ENCODE data around the gene MRPS25. TPM values are rescaled to one million over a fixed set of nuclear protein-coding genes. Genes with fewer than 3 reads are reported as not detected.
A peak's percentile ranks its signal among the peaks of the same experiment; 100 is the strongest.

MRPS25 gene
- total and polyA plus RNA-seq, 2 experiments from 2014 or later, result 42.1 to 96.9 TPM

DNA sequence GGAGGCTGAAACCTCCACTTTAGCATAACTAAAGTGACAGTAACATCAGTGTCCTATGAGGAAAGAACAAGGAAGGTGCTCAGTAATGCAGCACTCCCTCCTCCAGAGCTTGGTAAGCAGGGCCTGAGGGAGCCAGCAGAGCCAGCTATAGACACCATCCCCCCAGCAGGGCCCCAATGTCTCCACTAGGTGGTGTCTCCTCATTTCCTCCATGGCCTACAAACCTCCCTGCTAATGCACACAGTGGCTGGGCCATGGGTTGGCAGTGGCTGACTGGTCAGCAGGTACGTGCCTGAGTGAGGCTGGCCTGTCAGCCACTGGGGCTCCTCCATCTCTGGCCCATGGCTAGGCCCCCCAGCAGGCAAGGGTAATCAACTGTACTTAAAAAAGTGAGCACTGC, 13.6 kb downstream of the MRPS25 start:
- TF ChIP-seq, protein P1, sequence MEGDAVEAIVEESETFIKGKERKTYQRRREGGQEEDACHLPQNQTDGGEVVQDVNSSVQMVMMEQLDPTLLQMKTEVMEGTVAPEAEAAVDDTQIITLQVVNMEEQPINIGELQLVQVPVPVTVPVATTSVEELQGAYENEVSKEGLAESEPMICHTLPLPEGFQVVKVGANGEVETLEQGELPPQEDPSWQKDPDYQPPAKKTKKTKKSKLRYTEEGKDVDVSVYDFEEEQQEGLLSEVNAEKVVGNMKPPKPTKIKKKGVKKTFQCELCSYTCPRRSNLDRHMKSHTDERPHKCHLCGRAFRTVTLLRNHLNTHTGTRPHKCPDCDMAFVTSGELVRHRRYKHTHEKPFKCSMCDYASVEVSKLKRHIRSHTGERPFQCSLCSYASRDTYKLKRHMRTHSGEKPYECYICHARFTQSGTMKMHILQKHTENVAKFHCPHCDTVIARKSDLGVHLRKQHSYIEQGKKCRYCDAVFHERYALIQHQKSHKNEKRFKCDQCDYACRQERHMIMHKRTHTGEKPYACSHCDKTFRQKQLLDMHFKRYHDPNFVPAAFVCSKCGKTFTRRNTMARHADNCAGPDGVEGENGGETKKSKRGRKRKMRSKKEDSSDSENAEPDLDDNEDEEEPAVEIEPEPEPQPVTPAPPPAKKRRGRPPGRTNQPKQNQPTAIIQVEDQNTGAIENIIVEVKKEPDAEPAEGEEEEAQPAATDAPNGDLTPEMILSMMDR (IDR thresholded peaks at IDR 0.05; ENCODE audit: low read depth, low read length), result peak; percentile 75
- H3K4me3 ChIP-seq, result no peak overlapping the region
- peak; percentile 60 to 62 for DNase-seq (ENCODE audit: low read depth in 1 of 2, low spot score in 1 of 2)
- no peak overlapping the region for H3K27ac ChIP-seq
- H3K9me3 ChIP-seq (ENCODE audit: low read depth), result no peaks in the 10 kb centered on the region
- H3K27me3 ChIP-seq, result no peaks in the 10 kb centered on the region
- peaks cover 35% of the 10 kb centered on the region for H3K36me3 ChIP-seq
- peaks cover 5% of the 10 kb centered on the region for H3K4me1 ChIP-seq (ENCODE audit: low read depth)

DNA sequence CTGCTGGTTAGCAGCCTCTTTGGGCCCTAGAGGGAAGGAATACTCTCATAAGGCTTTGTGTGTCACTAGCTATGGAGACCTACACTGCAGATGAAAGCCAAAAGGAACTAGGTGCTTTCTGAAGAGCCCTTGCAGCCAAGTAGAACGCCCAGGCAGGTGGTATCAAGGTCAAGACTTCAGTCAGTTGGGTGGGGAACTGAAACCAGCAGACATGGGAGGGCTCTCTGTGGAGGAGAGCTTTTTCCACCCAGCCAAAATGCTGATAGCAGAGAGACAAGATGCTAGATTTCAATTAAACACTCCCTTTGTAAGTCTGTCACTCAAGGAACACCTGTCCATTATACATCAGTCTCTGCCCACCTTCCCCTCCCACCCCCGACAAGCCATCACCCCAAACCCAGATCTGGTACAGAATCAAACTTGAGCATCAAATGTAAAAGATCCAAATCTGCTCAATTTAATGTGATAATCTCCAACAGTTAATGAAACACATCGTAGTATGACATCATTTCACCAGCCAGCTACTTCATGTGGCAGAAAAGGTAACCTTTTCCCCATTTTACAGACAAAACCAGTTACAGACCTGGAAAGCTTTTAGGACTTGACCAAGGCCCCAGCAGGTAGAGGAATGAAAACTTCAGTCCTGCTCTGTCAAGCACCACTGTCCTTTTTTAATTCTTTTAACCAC, 14.6 kb downstream of the MRPS25 start:
- peaks cover 41% of the 10 kb centered on the region for H3K36me3 ChIP-seq
- H3K27ac ChIP-seq, result no peak overlapping the region
- peaks cover 5% of the 10 kb centered on the region for H3K4me1 ChIP-seq (ENCODE audit: low read depth)

DNA sequence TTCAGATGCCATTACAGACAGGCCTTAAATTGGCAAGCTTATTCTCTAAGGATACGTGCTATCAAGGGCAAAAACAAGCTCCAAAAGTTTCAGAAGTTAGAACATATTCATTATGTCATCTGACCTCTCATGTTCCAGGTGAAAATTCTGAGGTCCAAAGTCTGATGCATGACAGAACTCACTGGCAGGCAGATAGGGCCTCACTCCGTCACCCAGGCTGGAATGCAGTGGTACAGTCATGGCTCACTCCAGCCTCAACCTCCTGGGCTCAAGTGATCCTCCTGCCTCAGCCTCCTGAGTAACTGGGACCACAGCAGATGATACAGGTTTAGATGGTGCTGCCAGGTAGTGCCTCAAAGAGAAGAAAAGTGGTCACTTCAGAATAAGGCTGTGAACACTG, 15.5 kb downstream of the MRPS25 start:
- Histone ChIP-seq H3K27ac (no peak overlapping the region), H3K36me3 (peaks cover 45% of the 10 kb centered on the region), H3K9me3 (ENCODE audit: low read depth) (no peaks in the 10 kb centered on the region), H3K27me3 (no peaks in the 10 kb centered on the region), H3K4me3 (no peak overlapping the region), H3K4me1 (ENCODE audit: low read depth) (peaks cover 5% of the 10 kb centered on the region)
- TF ChIP-seq, protein P1 (IDR thresholded peaks at IDR 0.05; ENCODE audit: low read depth, low read length), result no peak
- no peak for DNase-seq (ENCODE audit: low read depth in 1 of 2, low spot score in 1 of 2)

More for the DNA sequence above, 14.6 kb downstream of the MRPS25 start:
- H3K9me3 ChIP-seq (ENCODE audit: low read depth), result no peaks in the 10 kb centered on the region
- no peak overlapping the region for H3K4me3 ChIP-seq
- TF ChIP-seq, protein P1 (IDR thresholded peaks at IDR 0.05; ENCODE audit: low read depth, low read length), result no peak
- no peaks in the 10 kb centered on the region for H3K27me3 ChIP-seq
- no peak for DNase-seq (ENCODE audit: low read depth in 1 of 2, low spot score in 1 of 2)

DNA sequence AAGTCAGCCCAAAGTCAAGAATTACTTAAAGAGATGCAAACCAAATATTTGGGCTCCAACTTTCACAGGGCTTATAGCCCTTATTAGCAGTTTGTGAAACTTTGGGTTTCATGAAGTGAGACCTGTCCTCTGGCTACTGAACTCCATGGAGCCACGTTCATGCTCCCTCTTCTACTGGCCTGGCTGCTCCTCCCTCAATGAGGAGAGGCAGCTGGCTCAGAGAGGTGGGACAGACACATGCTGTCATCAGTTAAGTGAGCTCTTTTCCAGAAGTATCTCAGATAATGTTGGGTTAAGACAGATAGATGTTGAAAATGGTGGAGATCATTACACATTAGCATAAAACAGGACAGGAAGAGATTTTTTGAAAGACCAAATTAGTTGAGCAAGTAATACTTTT, 19.4 kb downstream of the MRPS25 start:
- H3K27ac ChIP-seq, result no peak overlapping the region
- no peaks in the 10 kb centered on the region for H3K27me3 ChIP-seq
- TF ChIP-seq, protein P1 (IDR thresholded peaks at IDR 0.05; ENCODE audit: low read depth, low read length), result no peak
- no peak for DNase-seq (ENCODE audit: low read depth in 1 of 2, low spot score in 1 of 2)
- H3K36me3 ChIP-seq, result peaks cover 75% of the 10 kb centered on the region
- peaks cover 6% of the 10 kb centered on the region for H3K4me1 ChIP-seq (ENCODE audit: low read depth)
- H3K4me3 ChIP-seq, result no peak overlapping the region
- no peaks in the 10 kb centered on the region for H3K9me3 ChIP-seq (ENCODE audit: low read depth)

DNA sequence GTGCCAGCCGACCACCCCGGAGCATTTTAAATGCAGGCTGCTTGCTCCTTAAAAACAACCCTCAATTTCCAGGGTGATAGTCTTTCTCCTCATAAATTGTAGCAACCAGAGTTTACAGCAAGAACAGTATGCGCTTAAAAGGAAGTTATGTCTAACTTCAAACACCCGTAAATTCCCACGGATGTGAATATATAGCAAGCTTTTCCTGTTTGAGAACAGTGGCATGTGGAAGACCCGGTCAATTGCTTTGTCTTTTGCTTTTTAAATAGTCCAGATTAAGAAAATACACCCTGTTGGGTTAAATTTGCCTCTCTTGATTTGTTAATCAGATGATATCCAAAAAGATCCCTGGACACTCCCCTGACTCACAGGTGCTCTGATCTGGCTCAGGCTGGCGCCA, 20.8 kb downstream of the MRPS25 start:
- Histone ChIP-seq H3K27ac (no peak overlapping the region), H3K4me1 (ENCODE audit: low read depth) (peaks cover 8% of the 10 kb centered on the region), H3K36me3 (peaks cover 74% of the 10 kb centered on the region), H3K9me3 (ENCODE audit: low read depth) (no peaks in the 10 kb centered on the region), H3K4me3 (no peak overlapping the region), H3K27me3 (no peaks in the 10 kb centered on the region)
- no peak for DNase-seq (ENCODE audit: low read depth in 1 of 2, low spot score in 1 of 2)
- TF ChIP-seq, protein P1 (IDR thresholded peaks at IDR 0.05; ENCODE audit: low read depth, low read length), result no peak

Measured in cardiac muscle cell (in vitro differentiated cells and primary cell).